GM12878 (cell line): ENCODE measurements around the gene SNAP47. TPM values are rescaled to one million over a fixed set of nuclear protein-coding genes. Genes with fewer than 3 reads are reported as not detected.

Experiments
- ATAC-seq: fragments of 200-7000 bp; cut with Tn5 transposase; 3 replicates; pipeline ENCODE4 v1.9.1; 2020; ENCODE audit warnings: mild to moderate bottlenecking, moderate library complexity
- BruUV-seq: library from RNA; stranded (reverse); fragments of 400-500 nt; replicated peaks from 2 replicates; lab custom pipeline; 2021; lab: Mats Ljungman, UMichigan
- CTCF ChIA-PET: fragments of 300-600 bp; sonication (Branson Sonifier 250); formaldehyde crosslinking; extraction: SDS; loops from one replicate; lab custom pipeline; 2021; ENCODE audit warnings: inconsistent platforms; lab: Yijun Ruan, JAX
- POLR2A ChIA-PET: fragments of 350-600 bp; formaldehyde crosslinking; extraction: SDS; loops from one replicate; lab custom pipeline; 2021; ENCODE audit warnings: inconsistent platforms; lab: Charles Lee
- RAD21 ChIA-PET: fragments of 300-600 bp; sonication (Branson Sonifier 250); formaldehyde crosslinking; loops from one replicate; lab custom pipeline; 2023; ENCODE audit warnings: antibody characterized with exemption; ENCODE audit not compliant: unreplicated experiment; lab: Charles Lee
- SMC1A ChIA-PET: fragments of 300-600 bp; sonication (Branson Sonifier 250); formaldehyde crosslinking; loops from one replicate; lab custom pipeline; 2023; ENCODE audit not compliant: unreplicated experiment, uncharacterized antibody; lab: Charles Lee
- DNase-seq: peaks from one replicate; pipeline ENCODE4 v3.0.0-alpha.2; 2011; ENCODE audit warnings: low read depth, low spot score
- FAIRE-seq: peaks from 3 replicates; lab custom pipeline; 2011; peaks lifted over from hg19 to GRCh38; lab: Jason Lieb, UNC
- H2AFZ ChIP-seq: 2 replicates; pipeline ENCODE4 v1.6.0; 2011; ENCODE audit warnings: low read depth, low read length, control low read depth; ENCODE audit not compliant: control insufficient read depth
- H3K27ac ChIP-seq: 2 replicates; pipeline ENCODE4 v1.5.1; 2011; ENCODE audit warnings: control low read depth; ENCODE audit not compliant: control insufficient read depth, insufficient read depth
- H3K27me3 ChIP-seq, 2 experiments: replicated peaks in 1 of 2; 2 replicates each; pipeline versions ENCODE4 v1.6.0 to v1.6.1; 2011; ENCODE audit warnings: low read length in 1 of 2; ENCODE audit not compliant: control insufficient read depth in 2 of 2, insufficient read depth in 2 of 2
- H3K36me3 ChIP-seq, 2 experiments: 2 replicates each; pipeline ENCODE4 v1.5.1; 2011; ENCODE audit warnings: low read length in 1 of 2; ENCODE audit not compliant: control insufficient read depth in 2 of 2, insufficient read depth in 2 of 2
- H3K4me1 ChIP-seq: 2 replicates; pipeline ENCODE4 v1.6.1; 2011; ENCODE audit warnings: mild to moderate bottlenecking, low read length, moderate library complexity, mixed read lengths; ENCODE audit not compliant: control insufficient read depth, insufficient read depth
- H3K4me2 ChIP-seq: 2 replicates; pipeline ENCODE4 v1.6.0; 2011; ENCODE audit warnings: control low read depth; ENCODE audit not compliant: control insufficient read depth, insufficient read depth
- H3K4me3 ChIP-seq: fragments of 200-600 bp; sonication (generic); 2 replicates; pipeline ENCODE4 v1.5.1; 2016
- H3K79me2 ChIP-seq: 2 replicates; pipeline ENCODE4 v1.6.0; 2011; ENCODE audit warnings: low read length; ENCODE audit not compliant: control insufficient read depth, insufficient read depth
- H3K9ac ChIP-seq: 2 replicates; pipeline ENCODE4 v1.8.0; 2011; ENCODE audit warnings: low read length, control low read depth, mixed read lengths; ENCODE audit not compliant: control insufficient read depth, insufficient read depth
- H3K9me3 ChIP-seq: replicated peaks from 3 replicates; pipeline ENCODE4 v1.5.1; 2011; ENCODE audit warnings: mild to moderate bottlenecking, low read length; ENCODE audit not compliant: control insufficient read depth, insufficient read depth
- H4K20me1 ChIP-seq: 2 replicates; pipeline ENCODE4 v1.6.0; 2011; ENCODE audit not compliant: control insufficient read depth, insufficient read depth
- EGR1 ChIP-seq, 2 experiments: IDR thresholded peaks; 1 replicate in 1 of 2; 2 replicates in 1 of 2; pipeline ENCODE4 v1.6.1; 2011 to 2012; ENCODE audit warnings: low read depth in 2 of 2, low read length in 2 of 2, borderline replicate concordance in 1 of 2, mild to moderate bottlenecking in 1 of 2, moderate library complexity in 1 of 2
- GATAD2B ChIP-seq: fragments of 450-650 bp; conservative IDR thresholded peaks from 2 replicates; pipeline ENCODE4 v1.6.1; 2017; ENCODE audit warnings: low read depth, mild to moderate bottlenecking, moderate library complexity
- IRF5 ChIP-seq: fragments of 450-650 bp; IDR thresholded peaks from 2 replicates; pipeline ENCODE4 v1.6.1; 2017; ENCODE audit warnings: borderline replicate concordance
- NKRF ChIP-seq: fragments of 450-650 bp; conservative IDR thresholded peaks from 2 replicates; pipeline ENCODE4 v1.6.1; 2017; ENCODE audit warnings: mild to moderate bottlenecking, moderate library complexity
- POLR2AphosphoS5 ChIP-seq: IDR thresholded peaks from 2 replicates; pipeline ENCODE4 v1.6.1; 2011; ENCODE audit warnings: mild to moderate bottlenecking, low read length, inconsistent platforms
- RAD21 ChIP-seq: IDR thresholded peaks from 2 replicates; pipeline ENCODE4 v1.6.1; 2011; ENCODE audit warnings: mild to moderate bottlenecking, low read depth, low read length, moderate library complexity; ENCODE audit not compliant: insufficient read depth
- RB1 ChIP-seq: fragments of 450-650 bp; formaldehyde crosslinking; IDR thresholded peaks from 2 replicates; pipeline ENCODE4 v1.6.1; 2017; ENCODE audit warnings: mild to moderate bottlenecking, borderline replicate concordance
- SIN3A ChIP-seq: IDR thresholded peaks from 2 replicates; pipeline ENCODE4 v1.6.1; 2012; ENCODE audit warnings: low read depth, low read length, improper control_type of control experiment
- SP1 ChIP-seq: IDR thresholded peaks from one replicate; pipeline ENCODE4 v1.6.1; 2011; ENCODE audit warnings: low read depth, low read length
- SREBF2 ChIP-seq: IDR thresholded peaks from 2 replicates; pipeline ENCODE4 v1.6.1; 2012; ENCODE audit warnings: mild to moderate bottlenecking, low read length
- USF1 ChIP-seq: IDR thresholded peaks from 2 replicates; pipeline ENCODE4 v1.6.1; 2011; ENCODE audit warnings: borderline replicate concordance, low read depth, mild to moderate bottlenecking, moderate library complexity, mixed read lengths, low read length; ENCODE audit not compliant: insufficient read depth; ENCODE audit errors: extremely low read length
- WGBS: methylation state at CpG from one replicate; pipeline ENCODE4 v1.1.6; 2016; ENCODE audit warnings: low lambda C conversion rate; ENCODE audit not compliant: insufficient replicate concordance, insufficient coverage; ENCODE audit errors: missing lambda C conversion rate; 5-methylcytosine and 5-hydroxymethylcytosine counted together
- in situ Hi-C: fragments of 300-500 bp; cut with MboI; formaldehyde crosslinking; loops from 9 replicates; pipeline ENCODE4 v1.14.3; 2018; ENCODE audit warnings: mixed read lengths
- intact Hi-C: fragments of 100-400 bp; cut with micrococcal nuclease; formaldehyde crosslinking; loops from one replicate; pipeline ENCODE4 v1.14.2; 2022; ENCODE audit not compliant: unreplicated experiment
- polyA plus RNA-seq, 11 experiments: library from polyadenylated mRNA; depleted of rRNA in 4 of 11; unstranded in 6 of 11; stranded (reverse) in 5 of 11; fragments of >200 nt; fragmentation: Nextera tagmentation in 4 of 11; fragmentation: Illumina TruSeq in 1 of 11; extraction: Ambion mirVana in 4 of 11; extraction: Trizol in 1 of 11; gene quantifications; 1 replicate in 1 of 11; 2 replicates in 10 of 11; pipeline versions ENCODE4 v1.2.1 to v1.2.3, GENCODE V29; 2011 to 2016; ENCODE audit warnings: inconsistent platforms in 2 of 11, missing spikeins in 2 of 11, low read depth in 1 of 11
- total RNA-seq, 4 experiments: library from RNA; depleted of rRNA in 3 of 4; stranded (reverse); fragments of >200 nt in 3 of 4; fragmentation: Illumina TruSeq in 1 of 4; extraction: Trizol in 1 of 4; gene quantifications; 2 replicates each; pipeline versions ENCODE4 v1.2.1 to v1.2.3, GENCODE V29; 2013 to 2021

SNAP47 gene
- total and polyA plus RNA-seq, 10 of the 15 experiments (the other 5 are each of a cell fraction or from before 2014, with no cell fraction given): 1.3 to 39.6 (median 25.2) TPM

- no peak overlapping the region for H3K9ac ChIP-seq
- FAIRE-seq: no peak
- WGBS: 97% methylated on average over 6 of the region's 6 CpGs
- RAD21 ChIA-PET: no interaction called here
- no peaks in the 10 kb centered on the region for H3K27me3 ChIP-seq
- TF ChIP-seq RB1: no peak
- TF ChIP-seq SP1: no peak
- TF ChIP-seq GATAD2B: no peak
- TF ChIP-seq EGR1 (IDR thresholded peaks at IDR 0.05; ENCODE audit: borderline replicate concordance in 1 of 2, low read depth in 2 of 2, low read length in 2 of 2): no peak
- TF ChIP-seq SIN3A: no peak
- no peak for TF ChIP-seq POLR2AphosphoS5
- TF ChIP-seq RAD21: no peak
- TF ChIP-seq SREBF2: no peak
- TF ChIP-seq IRF5: no peak
- TF ChIP-seq NKRF: no peak
- no peak for TF ChIP-seq USF1
- H4K20me1 ChIP-seq: no peaks in the 10 kb centered on the region
- no peak for DNase-seq
- POLR2A ChIA-PET: no interaction called here
- no peak overlapping the region for H3K27ac ChIP-seq
- ATAC-seq: no peak
- no peak overlapping the region for H3K4me3 ChIP-seq
- H2AFZ ChIP-seq: no peak overlapping the region
- no TSS peak for BruUV-seq
- in situ Hi-C loops (no loop called here), intact Hi-C loops (loop anchor here (10.0 kb wide), 1 partner anchor 306 kb away; no protein-coding TSS in a partner anchor)
- no peak overlapping the region for H3K4me2 ChIP-seq
- H3K79me2 ChIP-seq: no peaks in the 10 kb centered on the region
- peaks cover 16 to 21% of the 10 kb centered on the region in 2 experiments for H3K36me3 ChIP-seq
- H3K4me1 ChIP-seq: no peaks in the 10 kb centered on the region
- CTCF ChIA-PET: interaction anchor here (0.6 kb wide), 1 partner anchor 160 kb away, joined by 3 read pairs; no protein-coding TSS in a partner anchor
- SMC1A ChIA-PET: no interaction called here
- H3K9me3 ChIP-seq: no peaks in the 10 kb centered on the region
These were observed 33.4 kb downstream of the SNAP47 start for GRCh38 chr1:227768640-227769039.
